HCT116 (cell line): Measurements from ENCODE around the gene POLN.

Experiments
- ELF1 ChIP-seq: IDR thresholded peaks from 2 replicates; pipeline ENCODE4 v1.6.1; 2012; ENCODE audit warnings: low read depth, borderline replicate concordance
- EZH2 ChIP-seq: fragments of 200-600 bp; sonication (generic); IDR thresholded peaks from 2 replicates; pipeline ENCODE4 v1.6.1; 2017; ENCODE audit warnings: antibody characterized with exemption, mixed run types
- EZH2phosphoT487 ChIP-seq: fragments of 200-600 bp; IDR thresholded peaks from 2 replicates; pipeline ENCODE4 v1.6.1; 2018; ENCODE audit warnings: antibody characterized with exemption, borderline replicate concordance
- POLR2A ChIP-seq: IDR thresholded peaks from 2 replicates; pipeline ENCODE4 v1.7.0; 2011; ENCODE audit warnings: borderline replicate concordance; ENCODE audit not compliant: insufficient read depth, insufficient read length; ENCODE audit errors: extremely low read depth
- RAD21 ChIP-seq: IDR thresholded peaks from 2 replicates; pipeline ENCODE4 v1.6.1; 2012; ENCODE audit warnings: low read depth, mild to moderate bottlenecking
- SP1 ChIP-seq: IDR thresholded peaks from 2 replicates; pipeline ENCODE4 v1.6.1; 2012; ENCODE audit warnings: low read depth
- TF ChIP-seq, protein P1 (sequence below), 3 experiments: fragments of 200-600 bp in 1 of 3; sonication (generic) in 1 of 3; IDR thresholded peaks in 2 of 3; conservative IDR thresholded peaks in 1 of 3; 2 replicates each; pipeline ENCODE4 v1.5.1; 2012 to 2017; ENCODE audit warnings: low read depth in 2 of 3, low read length in 2 of 3, antibody characterized with exemption in 1 of 3, borderline replicate concordance in 1 of 3, control low read depth in 1 of 3, mild to moderate bottlenecking in 1 of 3, mixed read lengths in 1 of 3, mixed run types in 1 of 3, moderate library complexity in 1 of 3; ENCODE audit not compliant: insufficient read depth in 1 of 3
- TF ChIP-seq, protein P2 (sequence below): IDR thresholded peaks from 2 replicates; pipeline ENCODE4 v1.6.1; 2012
- TF ChIP-seq, protein P3 (sequence below): IDR thresholded peaks from 2 replicates; pipeline ENCODE4 v1.6.1; 2012; ENCODE audit warnings: low read depth

DNA sequence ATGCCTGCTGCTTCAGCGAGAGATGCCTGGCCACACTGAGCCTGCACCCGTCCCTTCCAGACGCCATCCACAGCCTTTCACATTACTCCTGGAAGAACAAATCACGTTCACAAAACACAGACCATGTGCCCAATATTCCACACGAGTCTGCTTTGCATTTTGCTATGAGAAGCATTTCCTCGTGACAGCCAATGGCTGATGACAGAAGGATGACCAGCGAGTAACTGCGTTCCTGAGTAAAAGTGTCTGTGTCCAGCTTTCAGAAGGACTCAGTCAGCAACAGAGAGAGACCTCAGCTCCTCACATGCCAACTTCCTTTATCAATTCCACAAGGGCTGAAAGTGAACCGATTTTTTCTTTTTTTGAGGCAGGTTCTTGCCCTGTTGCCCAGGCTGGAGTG, 163.3 kb downstream of the POLN start:
- TF ChIP-seq EZH2phosphoT487 = no peak
- TF ChIP-seq, protein P1, sequence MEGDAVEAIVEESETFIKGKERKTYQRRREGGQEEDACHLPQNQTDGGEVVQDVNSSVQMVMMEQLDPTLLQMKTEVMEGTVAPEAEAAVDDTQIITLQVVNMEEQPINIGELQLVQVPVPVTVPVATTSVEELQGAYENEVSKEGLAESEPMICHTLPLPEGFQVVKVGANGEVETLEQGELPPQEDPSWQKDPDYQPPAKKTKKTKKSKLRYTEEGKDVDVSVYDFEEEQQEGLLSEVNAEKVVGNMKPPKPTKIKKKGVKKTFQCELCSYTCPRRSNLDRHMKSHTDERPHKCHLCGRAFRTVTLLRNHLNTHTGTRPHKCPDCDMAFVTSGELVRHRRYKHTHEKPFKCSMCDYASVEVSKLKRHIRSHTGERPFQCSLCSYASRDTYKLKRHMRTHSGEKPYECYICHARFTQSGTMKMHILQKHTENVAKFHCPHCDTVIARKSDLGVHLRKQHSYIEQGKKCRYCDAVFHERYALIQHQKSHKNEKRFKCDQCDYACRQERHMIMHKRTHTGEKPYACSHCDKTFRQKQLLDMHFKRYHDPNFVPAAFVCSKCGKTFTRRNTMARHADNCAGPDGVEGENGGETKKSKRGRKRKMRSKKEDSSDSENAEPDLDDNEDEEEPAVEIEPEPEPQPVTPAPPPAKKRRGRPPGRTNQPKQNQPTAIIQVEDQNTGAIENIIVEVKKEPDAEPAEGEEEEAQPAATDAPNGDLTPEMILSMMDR (IDR thresholded peaks at IDR 0.05 in 2 of 3, conservative IDR thresholded peaks at IDR 0.05 in 1 of 3; ENCODE audit: borderline replicate concordance in 1 of 3, insufficient read depth in 1 of 3, low read depth in 2 of 3, low read length in 2 of 3) = no peak
- no peak for TF ChIP-seq SP1
- TF ChIP-seq, protein P2, sequence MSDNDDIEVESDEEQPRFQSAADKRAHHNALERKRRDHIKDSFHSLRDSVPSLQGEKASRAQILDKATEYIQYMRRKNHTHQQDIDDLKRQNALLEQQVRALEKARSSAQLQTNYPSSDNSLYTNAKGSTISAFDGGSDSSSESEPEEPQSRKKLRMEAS = no peak
- TF ChIP-seq RAD21 = no peak
- no peak for TF ChIP-seq EZH2
- TF ChIP-seq POLR2A = no peak
- TF ChIP-seq, protein P3, sequence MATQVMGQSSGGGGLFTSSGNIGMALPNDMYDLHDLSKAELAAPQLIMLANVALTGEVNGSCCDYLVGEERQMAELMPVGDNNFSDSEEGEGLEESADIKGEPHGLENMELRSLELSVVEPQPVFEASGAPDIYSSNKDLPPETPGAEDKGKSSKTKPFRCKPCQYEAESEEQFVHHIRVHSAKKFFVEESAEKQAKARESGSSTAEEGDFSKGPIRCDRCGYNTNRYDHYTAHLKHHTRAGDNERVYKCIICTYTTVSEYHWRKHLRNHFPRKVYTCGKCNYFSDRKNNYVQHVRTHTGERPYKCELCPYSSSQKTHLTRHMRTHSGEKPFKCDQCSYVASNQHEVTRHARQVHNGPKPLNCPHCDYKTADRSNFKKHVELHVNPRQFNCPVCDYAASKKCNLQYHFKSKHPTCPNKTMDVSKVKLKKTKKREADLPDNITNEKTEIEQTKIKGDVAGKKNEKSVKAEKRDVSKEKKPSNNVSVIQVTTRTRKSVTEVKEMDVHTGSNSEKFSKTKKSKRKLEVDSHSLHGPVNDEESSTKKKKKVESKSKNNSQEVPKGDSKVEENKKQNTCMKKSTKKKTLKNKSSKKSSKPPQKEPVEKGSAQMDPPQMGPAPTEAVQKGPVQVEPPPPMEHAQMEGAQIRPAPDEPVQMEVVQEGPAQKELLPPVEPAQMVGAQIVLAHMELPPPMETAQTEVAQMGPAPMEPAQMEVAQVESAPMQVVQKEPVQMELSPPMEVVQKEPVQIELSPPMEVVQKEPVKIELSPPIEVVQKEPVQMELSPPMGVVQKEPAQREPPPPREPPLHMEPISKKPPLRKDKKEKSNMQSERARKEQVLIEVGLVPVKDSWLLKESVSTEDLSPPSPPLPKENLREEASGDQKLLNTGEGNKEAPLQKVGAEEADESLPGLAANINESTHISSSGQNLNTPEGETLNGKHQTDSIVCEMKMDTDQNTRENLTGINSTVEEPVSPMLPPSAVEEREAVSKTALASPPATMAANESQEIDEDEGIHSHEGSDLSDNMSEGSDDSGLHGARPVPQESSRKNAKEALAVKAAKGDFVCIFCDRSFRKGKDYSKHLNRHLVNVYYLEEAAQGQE = no peak
- TF ChIP-seq ELF1 = no peak
